HG03378 (cell line): ENCODE results near the gene SHB.

Experiments used
- ATAC-seq: cut with Tn5 transposase; IDR thresholded peaks from one replicate; pipeline ENCODE4 v1.9.1; 2021; ENCODE audit warnings: mild to moderate bottlenecking, moderate library complexity; ENCODE audit not compliant: unreplicated experiment

Gene SHB

GRCh38 chr9:37994639-37995347, 74.2 kb downstream of the SHB start:
- peak; percentile 72 for ATAC-seq

- ATAC-seq, result no peak
These were observed 76.1 kb downstream of the SHB start for GRCh38 chr9:37992924-37993349.

- ATAC-seq, result no peak
These were observed 78.5 kb downstream of the SHB start for GRCh38 chr9:37990404-37991015.

- ATAC-seq, result no peak
These were observed 79.3 kb downstream of the SHB start for GRCh38 chr9:37989701-37990100.

GRCh38 chr9:37988602-37989001, 80.4 kb downstream of the SHB start:
- ATAC-seq, result no peak

- ATAC-seq, result no peak
These were observed 81.0 kb downstream of the SHB start for GRCh38 chr9:37988041-37988440.

GRCh38 chr9:37987467-37987981, 81.5 kb downstream of the SHB start:
- ATAC-seq, result no peak

- ATAC-seq, result no peak
These were observed 82.2 kb downstream of the SHB start for GRCh38 chr9:37986771-37987258.

GRCh38 chr9:37986001-37986400, 83.0 kb downstream of the SHB start:
- ATAC-seq, result no peak

GRCh38 chr9:37984672-37985611, 84.1 kb downstream of the SHB start:
- no peak for ATAC-seq

- no peak for ATAC-seq
These were observed 84.8 kb downstream of the SHB start for GRCh38 chr9:37984278-37984671.

GRCh38 chr9:37983381-37984067, 85.5 kb downstream of the SHB start:
- ATAC-seq, result no peak

GRCh38 chr9:37979844-37980243, 89.2 kb downstream of the SHB start:
- no peak for ATAC-seq

- no peak for ATAC-seq
These were observed 90.0 kb downstream of the SHB start for GRCh38 chr9:37978983-37979382.

- ATAC-seq, result no peak
These were observed 90.6 kb downstream of the SHB start for GRCh38 chr9:37978481-37978864.

GRCh38 chr9:37977851-37978480, 91.1 kb downstream of the SHB start:
- no peak for ATAC-seq

GRCh38 chr9:37976714-37977477, 92.1 kb downstream of the SHB start:
- ATAC-seq, result no peak

GRCh38 chr9:37975639-37976038, 93.4 kb downstream of the SHB start:
- ATAC-seq, result no peak

GRCh38 chr9:37974506-37975173, 94.4 kb downstream of the SHB start:
- ATAC-seq, result no peak
